ENCODE measurements around the gene POLR3C.
"Not testable (repeated sequence)": the region's sequence is repeated elsewhere in the genome, so short reads cannot be mapped to it uniquely, and the experiment has no call there.

Gene POLR3C

GRCh38 chr1:145823565-145824498 is at the start of gene POLR3C, which contains the start of gene RNF115:
Gene POLR3C, plus strand, starts transcription at chr1:145824200. Its CDS starts 1,577 bp downstream, at chr1:145825777.
Gene RNF115, minus strand, starts transcription at chr1:145824095. Its CDS starts 222 bp downstream, at chr1:145823873.
- DNase-seq (ENCODE audit: low read depth in 3 of 3, low spot score in 1 of 3) = peak; percentile 70 to 75 (median 71)

GRCh38 chr1:145777357-145778145 is 46.4 kb upstream of the POLR3C start:
- no peak for DNase-seq (ENCODE audit: low read depth in 3 of 3, low spot score in 1 of 3)

- no peak for DNase-seq (ENCODE audit: low read depth in 3 of 3, low spot score in 1 of 3)
These were observed 45.9 kb upstream of the POLR3C start for GRCh38 chr1:145778146-145778540.

- no peak for DNase-seq (ENCODE audit: low read depth in 3 of 3, low spot score in 1 of 3)
These were observed 41.5 kb upstream of the POLR3C start for GRCh38 chr1:145782272-145783099.

- DNase-seq (ENCODE audit: low read depth in 3 of 3, low spot score in 1 of 3) = no peak
These were observed 39.6 kb upstream of the POLR3C start for GRCh38 chr1:145784409-145784808.

- DNase-seq (ENCODE audit: low read depth in 3 of 3, low spot score in 1 of 3) = no peak
These were observed 38.5 kb upstream of the POLR3C start for GRCh38 chr1:145785547-145785946.

- no peak for DNase-seq (ENCODE audit: low read depth in 3 of 3, low spot score in 1 of 3)
These were observed 37.7 kb upstream of the POLR3C start for GRCh38 chr1:145786271-145786670.

GRCh38 chr1:145788580-145788979 is 35.4 kb upstream of the POLR3C start:
- DNase-seq (ENCODE audit: low read depth in 3 of 3, low spot score in 1 of 3) = no peak

GRCh38 chr1:145791860-145792259 is 32.1 kb upstream of the POLR3C start:
- not testable (repeated sequence) for DNase-seq (ENCODE audit: low read depth in 3 of 3, low spot score in 1 of 3)

- no peak for DNase-seq (ENCODE audit: low read depth in 3 of 3, low spot score in 1 of 3)
These were observed 31.5 kb upstream of the POLR3C start for GRCh38 chr1:145792484-145792883.

- DNase-seq (ENCODE audit: low read depth in 3 of 3, low spot score in 1 of 3) = no peak
These were observed 28.6 kb upstream of the POLR3C start for GRCh38 chr1:145795257-145795881.

GRCh38 chr1:145796753-145797152 is 27.2 kb upstream of the POLR3C start:
- no peak for DNase-seq (ENCODE audit: low read depth in 3 of 3, low spot score in 1 of 3)

- DNase-seq (ENCODE audit: low read depth in 3 of 3, low spot score in 1 of 3) = no peak
These were observed 24.2 kb upstream of the POLR3C start for GRCh38 chr1:145799806-145800205.

- no peak for DNase-seq (ENCODE audit: low read depth in 3 of 3, low spot score in 1 of 3)
These were observed 19.6 kb upstream of the POLR3C start for GRCh38 chr1:145804235-145805045.

- DNase-seq (ENCODE audit: low read depth in 3 of 3, low spot score in 1 of 3) = no peak
These were observed 18.9 kb upstream of the POLR3C start for GRCh38 chr1:145805057-145805456.

- no peak for DNase-seq (ENCODE audit: low read depth in 3 of 3, low spot score in 1 of 3)
These were observed 17.6 kb upstream of the POLR3C start for GRCh38 chr1:145806408-145806807.

- no peak for DNase-seq (ENCODE audit: low read depth in 3 of 3, low spot score in 1 of 3)
These were observed 17.2 kb upstream of the POLR3C start for GRCh38 chr1:145806844-145807243.

GRCh38 chr1:145812977-145813810 is 10.8 kb upstream of the POLR3C start:
- not testable (repeated sequence) for DNase-seq (ENCODE audit: low read depth in 3 of 3, low spot score in 1 of 3)

- DNase-seq (ENCODE audit: low read depth in 3 of 3, low spot score in 1 of 3) = not testable (repeated sequence)
These were observed 5.9 kb upstream of the POLR3C start for GRCh38 chr1:145818095-145818494.

Measured in stimulated activated CD4-positive, alpha-beta T cell treated with anti-CD3 and anti-CD28 coated beads, TNF-alpha, amount 100 ng/mL, for 1 hour (primary cell).